Endothelial cell (in vitro differentiated cells): ENCODE data around the gene ALG8. TPM values are rescaled to one million over a fixed set of nuclear protein-coding genes. Genes with fewer than 3 reads are reported as not detected.

Experiments
- DNase-seq: peaks from one replicate; pipeline ENCODE4 v3.0.0; 2021; ENCODE audit warnings: low spot score
- H3K27ac Mint-ChIP-seq: one replicate; pipeline ENCODE4 v1.8.0; 2021; ENCODE audit warnings: mixed read lengths, inconsistent platforms; ENCODE audit not compliant: unreplicated experiment
- H3K27me3 Mint-ChIP-seq: one replicate; pipeline ENCODE4 v1.8.0; 2021; ENCODE audit warnings: mild to moderate bottlenecking, moderate library complexity, mixed read lengths, inconsistent platforms; ENCODE audit not compliant: unreplicated experiment
- H3K36me3 Mint-ChIP-seq: one replicate; pipeline ENCODE4 v1.8.0; 2021; ENCODE audit warnings: mild to moderate bottlenecking, low read depth, mixed read lengths, inconsistent platforms; ENCODE audit not compliant: unreplicated experiment
- H3K4me1 Mint-ChIP-seq: one replicate; pipeline ENCODE4 v1.8.0; 2021; ENCODE audit warnings: mild to moderate bottlenecking, mixed read lengths, inconsistent platforms; ENCODE audit not compliant: unreplicated experiment
- H3K4me3 Mint-ChIP-seq: one replicate; pipeline ENCODE4 v1.8.0; 2021; ENCODE audit warnings: mild to moderate bottlenecking, mixed read lengths, inconsistent platforms; ENCODE audit not compliant: unreplicated experiment
- H3K9me3 Mint-ChIP-seq: one replicate; pipeline ENCODE4 v1.8.0; 2021; ENCODE audit warnings: mixed read lengths, inconsistent platforms; ENCODE audit not compliant: unreplicated experiment
- CTCF ChIP-seq: fragments of 200-600 bp; sonication (generic); IDR thresholded peaks from one replicate; pipeline ENCODE4 v1.5.0; 2021; ENCODE audit warnings: antibody characterized with exemption; ENCODE audit not compliant: unreplicated experiment
- total RNA-seq: library from RNA; stranded (reverse); fragmentation: NEBNext Ultra II Directional; extraction: Animal tissue kit (Norgen Biotek cat#: 25700); gene quantifications from one replicate; pipeline ENCODE4 v1.2.1, GENCODE V29; 2021; ENCODE audit not compliant: unreplicated experiment

Gene ALG8
- total RNA-seq, 1 donor from 2014 or later, result 31.4 TPM

- peaks cover 4% of the 10 kb centered on the region for H3K27me3 Mint-ChIP-seq
- peaks cover 8% of the 10 kb centered on the region for H3K4me1 Mint-ChIP-seq
- no peak for TF ChIP-seq CTCF
- H3K36me3 Mint-ChIP-seq, result peaks cover 4% of the 10 kb centered on the region
- H3K27ac Mint-ChIP-seq, result peak overlapping the region; percentile 92
- no peak for DNase-seq
- H3K4me3 Mint-ChIP-seq, result no peak overlapping the region
- no peaks in the 10 kb centered on the region for H3K9me3 Mint-ChIP-seq
These were observed 30.1 kb downstream of the ALG8 start for GRCh38 chr11:78109081-78110015.

- no peak for TF ChIP-seq CTCF
- Mint-ChIP-seq H3K4me3 (no peak overlapping the region), H3K4me1 (no peaks in the 10 kb centered on the region), H3K9me3 (no peaks in the 10 kb centered on the region), H3K27ac (peak overlapping the region; percentile 42), H3K36me3 (peaks cover 12% of the 10 kb centered on the region), H3K27me3 (peaks cover 3% of the 10 kb centered on the region)
- no peak for DNase-seq
These were observed 38.6 kb downstream of the ALG8 start for GRCh38 chr11:78100676-78101472.

DNA sequence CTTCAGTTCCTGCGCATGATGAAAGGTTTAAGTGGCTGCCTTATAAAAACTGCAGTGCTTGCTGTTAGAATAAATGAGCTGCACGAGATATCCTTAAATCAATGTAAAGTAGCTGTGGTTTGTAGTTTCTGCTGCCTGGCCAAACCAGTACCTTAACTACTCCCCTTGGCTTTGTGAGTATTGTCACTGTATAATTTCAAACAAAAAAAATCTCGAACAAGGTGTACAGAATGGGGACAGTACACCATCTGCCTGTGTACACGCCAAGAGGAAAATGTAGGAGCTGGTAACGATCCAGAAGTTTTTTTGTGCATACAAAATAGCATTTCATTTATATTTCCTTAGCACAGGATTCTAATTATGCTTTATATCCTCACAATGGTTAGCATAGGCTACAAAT is 39.2 kb downstream of the ALG8 start:
- TF ChIP-seq CTCF, result no peak
- Mint-ChIP-seq H3K27ac (no peak overlapping the region), H3K4me3 (no peak overlapping the region), H3K9me3 (no peaks in the 10 kb centered on the region), H3K4me1 (no peaks in the 10 kb centered on the region), H3K36me3 (peaks cover 12% of the 10 kb centered on the region), H3K27me3 (peaks cover 3% of the 10 kb centered on the region)
- DNase-seq, result no peak

GRCh38 chr11:78099666-78100065 is 39.8 kb downstream of the ALG8 start:
- Mint-ChIP-seq H3K27ac (no peak overlapping the region), H3K36me3 (peaks cover 12% of the 10 kb centered on the region)
- TF ChIP-seq CTCF, result no peak

More at GRCh38 chr11:78099666-78100065, 39.8 kb downstream of the ALG8 start:
- Mint-ChIP-seq H3K27me3 (peaks cover 3% of the 10 kb centered on the region), H3K4me3 (peak overlapping the region; percentile 47), H3K4me1 (no peaks in the 10 kb centered on the region), H3K9me3 (no peaks in the 10 kb centered on the region)
- no peak for DNase-seq
